Measurements from ENCODE around the gene ADARB2. TPM values are rescaled to one million over a fixed set of nuclear protein-coding genes. Genes with fewer than 3 reads are reported as not detected.

Gene ADARB2
- total and polyA plus RNA-seq, 5 donors = 0.53 to 1.6 (median 0.59) TPM

DNA sequence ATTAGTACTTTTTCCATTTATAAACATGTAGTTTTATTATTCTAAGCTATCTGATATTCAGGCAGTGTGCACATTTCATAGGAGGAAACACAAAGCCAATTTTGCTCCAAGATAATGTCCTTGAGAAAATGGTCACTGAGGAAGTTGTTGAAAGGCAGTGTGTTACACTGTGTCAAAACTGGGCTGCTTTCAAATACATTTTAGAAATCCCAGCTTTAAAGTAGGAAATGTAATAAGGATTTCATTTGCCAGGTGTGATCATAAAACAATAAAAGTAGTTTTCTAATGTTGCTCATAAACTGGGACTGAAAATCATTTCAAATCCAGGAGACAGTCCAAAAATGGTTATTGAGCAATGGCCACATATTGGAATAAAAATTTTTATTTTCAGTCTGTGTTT is 601.1 kb downstream of the ADARB2 start:
- H3K9me3 ChIP-seq (ENCODE audit: control insufficient read depth, low read length) = no peaks in the 10 kb centered on the region
- no peak overlapping the region for H3K27ac ChIP-seq (ENCODE audit: low read length)
- no peak for DNase-seq
- H3K4me3 ChIP-seq (ENCODE audit: low read length) = no peak overlapping the region
- intact Hi-C loops (cut with DNase I) = loop anchor here in 1 of 4 donors (5.0 kb wide), 1 partner anchor 941 kb away; no protein-coding TSS in a partner anchor
- H3K4me1 ChIP-seq (ENCODE audit: control insufficient read depth, insufficient read depth, low read length) = no peaks in the 10 kb centered on the region
- H3K27me3 ChIP-seq (ENCODE audit: control insufficient read depth, insufficient read depth) = no peaks in the 10 kb centered on the region
- no peak for ATAC-seq

GRCh38 chr10:1134156-1134555 is 603.2 kb downstream of the ADARB2 start:
- H3K4me3 ChIP-seq (ENCODE audit: low read length) = no peak overlapping the region
- H3K4me1 ChIP-seq (ENCODE audit: control insufficient read depth, insufficient read depth, low read length) = no peaks in the 10 kb centered on the region
- H3K27me3 ChIP-seq (ENCODE audit: control insufficient read depth, insufficient read depth) = no peaks in the 10 kb centered on the region
- WGBS = 62% methylated on average over 2 of the region's 2 CpGs
- peak in 1 of 2 donors; percentile 36 for ATAC-seq
- H3K27ac ChIP-seq (ENCODE audit: low read length) = no peak overlapping the region
- intact Hi-C loops (cut with DNase I) = no loop called here
- no peaks in the 10 kb centered on the region for H3K9me3 ChIP-seq (ENCODE audit: control insufficient read depth, low read length)
- DNase-seq = no peak

- ATAC-seq = no peak
- 93% methylated on average over 3 of the region's 3 CpGs for WGBS
Observed at GRCh38 chr10:1133495-1134045, 603.8 kb downstream of the ADARB2 start.

DNA sequence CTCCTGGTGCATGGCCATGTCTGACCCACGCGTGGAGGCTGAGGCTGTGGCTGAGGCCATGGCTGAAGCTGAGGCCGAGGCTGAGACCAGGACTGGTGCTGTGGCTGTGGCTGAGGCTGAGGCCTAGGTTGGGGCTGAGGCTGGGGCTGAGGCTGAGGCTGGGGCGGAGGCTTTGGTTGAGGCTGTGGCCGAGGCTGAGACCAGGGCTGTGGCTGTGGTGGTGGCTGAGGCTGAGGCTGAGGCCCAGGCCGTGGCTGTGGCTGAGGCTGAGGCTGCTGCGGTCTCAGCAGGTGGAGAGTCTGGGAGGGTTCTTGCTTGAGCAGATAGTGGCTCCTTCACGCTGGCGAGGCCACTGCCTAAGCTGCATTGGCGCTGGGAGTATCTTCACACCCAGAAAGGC is 604.7 kb downstream of the ADARB2 start:
- no peaks in the 10 kb centered on the region for H3K4me1 ChIP-seq (ENCODE audit: control insufficient read depth, insufficient read depth, low read length)
- no peaks in the 10 kb centered on the region for H3K27me3 ChIP-seq (ENCODE audit: control insufficient read depth, insufficient read depth)
- intact Hi-C loops (cut with DNase I) = no loop called here
- WGBS = 86% methylated on average over 10 of the region's 10 CpGs
- no peak overlapping the region for H3K4me3 ChIP-seq (ENCODE audit: low read length)
- H3K27ac ChIP-seq (ENCODE audit: low read length) = no peak overlapping the region
- peak in 1 of 3 donors; percentile 48 for DNase-seq
- peak in 1 of 2 donors; percentile 15 for ATAC-seq
- H3K9me3 ChIP-seq (ENCODE audit: control insufficient read depth, low read length) = no peaks in the 10 kb centered on the region

More at GRCh38 chr10:1133495-1134045, 603.8 kb downstream of the ADARB2 start:
- Histone ChIP-seq H3K9me3 (ENCODE audit: control insufficient read depth, low read length) (no peaks in the 10 kb centered on the region), H3K4me3 (ENCODE audit: low read length) (no peak overlapping the region), H3K4me1 (ENCODE audit: control insufficient read depth, insufficient read depth, low read length) (no peaks in the 10 kb centered on the region), H3K27ac (ENCODE audit: low read length) (no peak overlapping the region), H3K27me3 (ENCODE audit: control insufficient read depth, insufficient read depth) (no peaks in the 10 kb centered on the region)
- intact Hi-C loops (cut with DNase I) = no loop called here
- no peak for DNase-seq

DNA sequence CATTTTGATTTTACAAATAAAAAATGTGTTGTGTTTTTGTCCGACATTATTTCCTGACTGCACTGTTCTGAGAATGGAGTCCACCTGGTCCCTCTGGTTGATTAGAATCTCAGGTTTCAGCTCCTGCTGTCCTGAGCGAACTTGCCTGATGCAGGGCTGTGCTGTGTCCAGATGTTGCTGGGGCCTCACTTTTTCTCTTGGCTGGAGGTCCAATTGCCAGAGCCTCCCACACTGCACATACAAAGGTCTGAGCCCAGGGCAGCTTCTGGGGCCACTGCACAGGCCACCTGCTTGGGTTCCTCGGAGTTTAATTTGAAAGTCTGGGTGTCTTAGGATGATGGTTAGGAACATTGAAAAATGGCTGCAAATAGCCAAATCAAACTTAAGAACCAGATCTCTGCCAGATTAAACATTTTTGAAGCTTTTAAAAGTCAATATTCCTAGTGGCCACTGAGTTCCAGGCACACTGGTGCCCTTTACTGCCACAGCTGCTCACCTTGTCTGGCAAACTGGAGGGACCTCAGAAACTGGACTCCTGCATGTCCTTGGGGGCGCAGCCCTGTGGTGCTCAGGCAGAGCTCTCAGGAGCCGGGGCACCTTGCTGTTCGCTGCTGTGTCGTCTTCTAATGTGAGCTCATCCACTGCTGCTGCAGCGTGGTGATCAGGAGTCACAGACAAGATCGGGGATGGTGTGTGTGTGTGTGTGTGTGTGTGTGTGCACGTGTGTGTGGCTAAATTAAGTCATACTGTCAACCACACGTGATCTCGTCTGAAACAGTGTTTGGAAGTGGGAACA is 606.1 kb downstream of the ADARB2 start:
- ATAC-seq (no peak), DNase-seq (peak in 1 of 3 donors; percentile 45)
- WGBS = 96% methylated on average over 12 of the region's 12 CpGs
- intact Hi-C loops (cut with DNase I) = no loop called here
- H3K9me3 ChIP-seq (ENCODE audit: control insufficient read depth, low read length) = no peaks in the 10 kb centered on the region
- no peaks in the 10 kb centered on the region for H3K4me1 ChIP-seq (ENCODE audit: control insufficient read depth, insufficient read depth, low read length)
- H3K4me3 ChIP-seq (ENCODE audit: low read length) = no peak overlapping the region
- no peak overlapping the region for H3K27ac ChIP-seq (ENCODE audit: low read length)
- no peaks in the 10 kb centered on the region for H3K27me3 ChIP-seq (ENCODE audit: control insufficient read depth, insufficient read depth)

DNA sequence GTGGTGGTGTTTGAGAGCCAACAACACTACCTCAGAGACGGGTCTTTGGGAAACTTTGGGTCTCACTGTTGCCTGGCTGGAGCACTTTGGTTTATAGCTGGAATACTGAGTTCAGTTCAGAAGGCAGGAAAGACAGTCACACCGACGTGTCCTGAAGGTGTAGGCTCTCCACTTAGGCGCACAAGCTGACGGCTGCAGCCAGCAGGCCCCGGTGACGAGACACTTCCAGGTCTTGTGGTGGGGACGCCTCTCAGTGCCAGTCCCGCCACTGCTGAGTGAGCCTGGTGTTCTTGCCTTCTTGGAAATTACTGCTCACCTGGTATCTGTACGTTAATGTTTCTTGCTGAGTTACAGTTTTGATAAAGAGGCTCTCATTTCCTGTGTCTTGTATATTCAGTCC is 607.1 kb downstream of the ADARB2 start:
- Histone ChIP-seq H3K9me3 (ENCODE audit: control insufficient read depth, low read length) (no peaks in the 10 kb centered on the region), H3K4me1 (ENCODE audit: control insufficient read depth, insufficient read depth, low read length) (no peaks in the 10 kb centered on the region), H3K27ac (ENCODE audit: low read length) (no peak overlapping the region), H3K27me3 (ENCODE audit: control insufficient read depth, insufficient read depth) (no peaks in the 10 kb centered on the region), H3K4me3 (ENCODE audit: low read length) (no peak overlapping the region)
- intact Hi-C loops (cut with DNase I) = no loop called here
- DNase-seq (no peak), ATAC-seq (no peak)
- 96% methylated on average over 10 of the region's 10 CpGs for WGBS

DNA sequence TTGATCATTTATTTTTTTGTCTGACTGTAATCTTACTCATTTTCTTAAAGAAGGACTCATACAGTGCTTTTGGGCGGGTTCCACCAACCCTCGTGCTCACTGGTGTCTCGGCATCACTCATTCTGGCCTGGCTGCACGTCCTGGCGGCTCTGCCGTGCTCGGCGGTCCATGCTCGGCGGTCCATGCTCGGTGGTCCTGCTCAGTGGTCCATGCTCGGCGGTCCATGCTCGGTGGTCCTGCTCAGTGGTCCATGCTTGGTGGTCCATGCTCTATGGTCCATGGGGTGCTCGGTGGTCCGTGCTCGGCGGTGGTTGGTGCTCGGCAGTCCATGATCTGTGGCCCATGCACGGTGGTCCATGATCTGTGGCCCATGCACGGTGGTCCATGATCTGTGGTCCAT is 608.7 kb downstream of the ADARB2 start:
- intact Hi-C loops (cut with DNase I) = no loop called here
- no peak for ATAC-seq
- no peak overlapping the region for H3K27ac ChIP-seq (ENCODE audit: low read length)

GRCh38 chr10:1128115-1128514 is 609.2 kb downstream of the ADARB2 start:
- 80% methylated on average over 2 of the region's 2 CpGs for WGBS
- intact Hi-C loops (cut with DNase I) = no loop called here
- no peak for DNase-seq
- Histone ChIP-seq H3K9me3 (ENCODE audit: control insufficient read depth, low read length) (no peaks in the 10 kb centered on the region), H3K27ac (ENCODE audit: low read length) (no peak overlapping the region), H3K4me3 (ENCODE audit: low read length) (no peak overlapping the region), H3K27me3 (ENCODE audit: control insufficient read depth, insufficient read depth) (no peaks in the 10 kb centered on the region), H3K4me1 (ENCODE audit: control insufficient read depth, insufficient read depth, low read length) (no peaks in the 10 kb centered on the region)
- no peak for ATAC-seq

More for the DNA sequence above, 608.7 kb downstream of the ADARB2 start:
- Histone ChIP-seq H3K4me1 (ENCODE audit: control insufficient read depth, insufficient read depth, low read length) (no peaks in the 10 kb centered on the region), H3K27me3 (ENCODE audit: control insufficient read depth, insufficient read depth) (no peaks in the 10 kb centered on the region), H3K9me3 (ENCODE audit: control insufficient read depth, low read length) (no peaks in the 10 kb centered on the region), H3K4me3 (ENCODE audit: low read length) (no peak overlapping the region)
- 97% methylated on average over 21 of the region's 21 CpGs for WGBS
- DNase-seq = peak in 1 of 3 donors; percentile 45

DNA sequence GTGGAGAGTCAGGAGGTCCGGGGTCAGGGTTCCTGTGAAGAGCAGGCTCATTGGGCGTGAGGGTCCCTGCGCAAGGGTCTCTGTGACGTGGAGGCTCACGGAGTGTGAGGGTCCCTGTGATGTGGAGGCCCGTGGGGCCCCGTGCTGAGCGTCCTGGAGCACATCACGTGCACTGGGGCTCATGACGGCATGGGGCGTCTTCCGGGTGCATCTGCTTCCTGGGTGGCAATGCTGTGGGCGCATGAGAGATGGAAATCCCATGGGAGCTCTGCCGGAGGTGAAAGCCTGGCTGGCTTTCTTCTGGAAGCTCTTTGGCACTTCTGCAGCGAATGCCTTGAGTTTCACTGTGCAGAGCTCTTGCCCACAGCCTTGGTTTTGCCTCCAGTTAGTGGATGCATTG is 609.7 kb downstream of the ADARB2 start:
- H3K9me3 ChIP-seq (ENCODE audit: control insufficient read depth, low read length) = no peaks in the 10 kb centered on the region
- intact Hi-C loops (cut with DNase I) = no loop called here
- no peak overlapping the region for H3K4me3 ChIP-seq (ENCODE audit: low read length)
- no peaks in the 10 kb centered on the region for H3K4me1 ChIP-seq (ENCODE audit: control insufficient read depth, insufficient read depth, low read length)
- no peaks in the 10 kb centered on the region for H3K27me3 ChIP-seq (ENCODE audit: control insufficient read depth, insufficient read depth)
- DNase-seq = no peak
- 91% methylated on average over 15 of the region's 15 CpGs for WGBS
- peak in 1 of 2 donors; percentile 41 for ATAC-seq
- H3K27ac ChIP-seq (ENCODE audit: low read length) = no peak overlapping the region
